H1 (cell line): ENCODE data around the gene NPPA. TPM values are rescaled to one million over a fixed set of nuclear protein-coding genes. Genes with fewer than 3 reads are reported as not detected.

Experiments used
- CEBPB ChIP-seq: IDR thresholded peaks from 2 replicates; pipeline ENCODE4 v1.6.1; 2012; ENCODE audit warnings: low read depth, low read length
- RAD21 ChIP-seq, 2 experiments: IDR thresholded peaks in 1 of 2; conservative IDR thresholded peaks in 1 of 2; 2 replicates each; pipeline ENCODE4 v1.6.1; 2011; ENCODE audit warnings: low read depth in 2 of 2, low read length in 2 of 2, improper control_type of control experiment in 1 of 2, inconsistent platforms in 1 of 2, mild to moderate bottlenecking in 1 of 2, moderate library complexity in 1 of 2
- polyA plus RNA-seq, 7 experiments: library from polyadenylated mRNA; depleted of rRNA in 3 of 7; stranded (reverse) in 5 of 7; unstranded in 2 of 7; fragments of >200 nt in 5 of 7; fragments of 200-250 nt in 2 of 7; gene quantifications; 1 replicate in 5 of 7; 2 replicates in 1 of 7; 4 replicates in 1 of 7; pipeline versions ENCODE4 v1.2.1 to v1.2.3, GENCODE V29; 2011 to 2013; ENCODE audit warnings: missing spikeins in 2 of 7, mixed read lengths in 2 of 7
- total RNA-seq: library from RNA; stranded (reverse); fragmentation: NEBNext Ultra II Directional; extraction: Animal tissue kit (Norgen Biotek cat#: 25700); gene quantifications from 2 replicates; pipeline ENCODE4 v1.2.1, GENCODE V29; 2021
- TF ChIP-seq, protein P1 (sequence below): fragments of 300-600 bp; sonication (generic); IDR thresholded peaks from 2 replicates; pipeline ENCODE4 v1.7.1; 2012; ENCODE audit warnings: low read length, moderate library complexity, mild to moderate bottlenecking, inconsistent platforms; ENCODE audit not compliant: insufficient replicate concordance
- TF ChIP-seq, protein P2 (sequence below), 3 experiments: IDR thresholded peaks; 1 replicate in 2 of 3; 2 replicates in 1 of 3; pipeline versions ENCODE4 v1.5.1 to v1.6.1; 2011; ENCODE audit warnings: low read length in 3 of 3, mild to moderate bottlenecking in 3 of 3, inconsistent platforms in 2 of 3, low read depth in 1 of 3, moderate library complexity in 1 of 3; ENCODE audit not compliant: insufficient read depth in 1 of 3; ENCODE audit errors: control extremely low read depth in 1 of 3

Gene NPPA
- total and polyA plus RNA-seq, 2 of the 8 experiments (the other 6 are each of a cell fraction or from before 2014, with no cell fraction given): not detected

DNA sequence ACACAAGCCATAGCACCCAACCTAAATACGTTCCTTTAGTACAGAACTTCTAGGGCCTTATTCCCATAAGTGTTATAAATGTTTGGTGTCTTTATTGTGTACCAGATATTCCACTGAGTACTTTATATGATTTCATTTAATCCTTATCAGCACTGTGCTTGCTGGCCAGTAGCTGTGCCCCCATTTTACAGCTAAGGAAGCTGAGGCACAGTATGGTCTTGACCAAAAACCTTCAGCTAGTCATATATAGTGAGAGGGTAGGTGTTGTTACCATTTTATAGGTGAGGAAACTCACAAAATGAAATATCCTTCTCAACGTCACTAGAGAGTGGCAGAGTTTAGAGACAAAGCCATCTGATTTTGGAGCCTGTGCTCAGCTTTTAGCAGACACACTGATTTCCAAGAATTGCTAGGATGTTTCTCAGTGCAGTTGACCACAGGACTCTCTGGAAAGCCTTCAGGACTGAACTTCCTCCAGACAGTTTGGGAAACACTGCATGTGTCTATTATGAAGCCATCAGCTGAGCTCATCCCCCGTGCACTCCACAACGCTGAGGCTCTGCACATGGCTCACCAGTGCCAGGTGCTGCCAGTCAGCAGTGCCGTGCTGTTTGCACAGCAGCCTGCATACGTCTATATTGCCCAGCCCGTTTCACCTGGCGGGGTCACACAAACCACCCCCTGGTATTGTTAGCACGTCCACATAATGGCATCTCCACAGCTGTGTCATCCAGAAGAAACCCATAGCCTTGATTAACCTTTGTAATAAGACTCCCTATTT lies 15.4 kb downstream of the NPPA start (continued):
- TF ChIP-seq, protein P1, sequence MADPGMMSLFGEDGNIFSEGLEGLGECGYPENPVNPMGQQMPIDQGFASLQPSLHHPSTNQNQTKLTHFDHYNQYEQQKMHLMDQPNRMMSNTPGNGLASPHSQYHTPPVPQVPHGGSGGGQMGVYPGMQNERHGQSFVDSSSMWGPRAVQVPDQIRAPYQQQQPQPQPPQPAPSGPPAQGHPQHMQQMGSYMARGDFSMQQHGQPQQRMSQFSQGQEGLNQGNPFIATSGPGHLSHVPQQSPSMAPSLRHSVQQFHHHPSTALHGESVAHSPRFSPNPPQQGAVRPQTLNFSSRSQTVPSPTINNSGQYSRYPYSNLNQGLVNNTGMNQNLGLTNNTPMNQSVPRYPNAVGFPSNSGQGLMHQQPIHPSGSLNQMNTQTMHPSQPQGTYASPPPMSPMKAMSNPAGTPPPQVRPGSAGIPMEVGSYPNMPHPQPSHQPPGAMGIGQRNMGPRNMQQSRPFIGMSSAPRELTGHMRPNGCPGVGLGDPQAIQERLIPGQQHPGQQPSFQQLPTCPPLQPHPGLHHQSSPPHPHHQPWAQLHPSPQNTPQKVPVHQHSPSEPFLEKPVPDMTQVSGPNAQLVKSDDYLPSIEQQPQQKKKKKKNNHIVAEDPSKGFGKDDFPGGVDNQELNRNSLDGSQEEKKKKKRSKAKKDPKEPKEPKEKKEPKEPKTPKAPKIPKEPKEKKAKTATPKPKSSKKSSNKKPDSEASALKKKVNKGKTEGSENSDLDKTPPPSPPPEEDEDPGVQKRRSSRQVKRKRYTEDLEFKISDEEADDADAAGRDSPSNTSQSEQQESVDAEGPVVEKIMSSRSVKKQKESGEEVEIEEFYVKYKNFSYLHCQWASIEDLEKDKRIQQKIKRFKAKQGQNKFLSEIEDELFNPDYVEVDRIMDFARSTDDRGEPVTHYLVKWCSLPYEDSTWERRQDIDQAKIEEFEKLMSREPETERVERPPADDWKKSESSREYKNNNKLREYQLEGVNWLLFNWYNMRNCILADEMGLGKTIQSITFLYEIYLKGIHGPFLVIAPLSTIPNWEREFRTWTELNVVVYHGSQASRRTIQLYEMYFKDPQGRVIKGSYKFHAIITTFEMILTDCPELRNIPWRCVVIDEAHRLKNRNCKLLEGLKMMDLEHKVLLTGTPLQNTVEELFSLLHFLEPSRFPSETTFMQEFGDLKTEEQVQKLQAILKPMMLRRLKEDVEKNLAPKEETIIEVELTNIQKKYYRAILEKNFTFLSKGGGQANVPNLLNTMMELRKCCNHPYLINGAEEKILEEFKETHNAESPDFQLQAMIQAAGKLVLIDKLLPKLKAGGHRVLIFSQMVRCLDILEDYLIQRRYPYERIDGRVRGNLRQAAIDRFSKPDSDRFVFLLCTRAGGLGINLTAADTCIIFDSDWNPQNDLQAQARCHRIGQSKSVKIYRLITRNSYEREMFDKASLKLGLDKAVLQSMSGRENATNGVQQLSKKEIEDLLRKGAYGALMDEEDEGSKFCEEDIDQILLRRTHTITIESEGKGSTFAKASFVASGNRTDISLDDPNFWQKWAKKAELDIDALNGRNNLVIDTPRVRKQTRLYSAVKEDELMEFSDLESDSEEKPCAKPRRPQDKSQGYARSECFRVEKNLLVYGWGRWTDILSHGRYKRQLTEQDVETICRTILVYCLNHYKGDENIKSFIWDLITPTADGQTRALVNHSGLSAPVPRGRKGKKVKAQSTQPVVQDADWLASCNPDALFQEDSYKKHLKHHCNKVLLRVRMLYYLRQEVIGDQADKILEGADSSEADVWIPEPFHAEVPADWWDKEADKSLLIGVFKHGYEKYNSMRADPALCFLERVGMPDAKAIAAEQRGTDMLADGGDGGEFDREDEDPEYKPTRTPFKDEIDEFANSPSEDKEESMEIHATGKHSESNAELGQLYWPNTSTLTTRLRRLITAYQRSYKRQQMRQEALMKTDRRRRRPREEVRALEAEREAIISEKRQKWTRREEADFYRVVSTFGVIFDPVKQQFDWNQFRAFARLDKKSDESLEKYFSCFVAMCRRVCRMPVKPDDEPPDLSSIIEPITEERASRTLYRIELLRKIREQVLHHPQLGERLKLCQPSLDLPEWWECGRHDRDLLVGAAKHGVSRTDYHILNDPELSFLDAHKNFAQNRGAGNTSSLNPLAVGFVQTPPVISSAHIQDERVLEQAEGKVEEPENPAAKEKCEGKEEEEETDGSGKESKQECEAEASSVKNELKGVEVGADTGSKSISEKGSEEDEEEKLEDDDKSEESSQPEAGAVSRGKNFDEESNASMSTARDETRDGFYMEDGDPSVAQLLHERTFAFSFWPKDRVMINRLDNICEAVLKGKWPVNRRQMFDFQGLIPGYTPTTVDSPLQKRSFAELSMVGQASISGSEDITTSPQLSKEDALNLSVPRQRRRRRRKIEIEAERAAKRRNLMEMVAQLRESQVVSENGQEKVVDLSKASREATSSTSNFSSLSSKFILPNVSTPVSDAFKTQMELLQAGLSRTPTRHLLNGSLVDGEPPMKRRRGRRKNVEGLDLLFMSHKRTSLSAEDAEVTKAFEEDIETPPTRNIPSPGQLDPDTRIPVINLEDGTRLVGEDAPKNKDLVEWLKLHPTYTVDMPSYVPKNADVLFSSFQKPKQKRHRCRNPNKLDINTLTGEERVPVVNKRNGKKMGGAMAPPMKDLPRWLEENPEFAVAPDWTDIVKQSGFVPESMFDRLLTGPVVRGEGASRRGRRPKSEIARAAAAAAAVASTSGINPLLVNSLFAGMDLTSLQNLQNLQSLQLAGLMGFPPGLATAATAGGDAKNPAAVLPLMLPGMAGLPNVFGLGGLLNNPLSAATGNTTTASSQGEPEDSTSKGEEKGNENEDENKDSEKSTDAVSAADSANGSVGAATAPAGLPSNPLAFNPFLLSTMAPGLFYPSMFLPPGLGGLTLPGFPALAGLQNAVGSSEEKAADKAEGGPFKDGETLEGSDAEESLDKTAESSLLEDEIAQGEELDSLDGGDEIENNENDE: no peak
- TF ChIP-seq RAD21 (IDR thresholded peaks at IDR 0.05 in 1 of 2, conservative IDR thresholded peaks at IDR 0.05 in 1 of 2; ENCODE audit: low read depth in 2 of 2, low read length in 2 of 2) (no peak), CEBPB (no peak)
- TF ChIP-seq, protein P2, sequence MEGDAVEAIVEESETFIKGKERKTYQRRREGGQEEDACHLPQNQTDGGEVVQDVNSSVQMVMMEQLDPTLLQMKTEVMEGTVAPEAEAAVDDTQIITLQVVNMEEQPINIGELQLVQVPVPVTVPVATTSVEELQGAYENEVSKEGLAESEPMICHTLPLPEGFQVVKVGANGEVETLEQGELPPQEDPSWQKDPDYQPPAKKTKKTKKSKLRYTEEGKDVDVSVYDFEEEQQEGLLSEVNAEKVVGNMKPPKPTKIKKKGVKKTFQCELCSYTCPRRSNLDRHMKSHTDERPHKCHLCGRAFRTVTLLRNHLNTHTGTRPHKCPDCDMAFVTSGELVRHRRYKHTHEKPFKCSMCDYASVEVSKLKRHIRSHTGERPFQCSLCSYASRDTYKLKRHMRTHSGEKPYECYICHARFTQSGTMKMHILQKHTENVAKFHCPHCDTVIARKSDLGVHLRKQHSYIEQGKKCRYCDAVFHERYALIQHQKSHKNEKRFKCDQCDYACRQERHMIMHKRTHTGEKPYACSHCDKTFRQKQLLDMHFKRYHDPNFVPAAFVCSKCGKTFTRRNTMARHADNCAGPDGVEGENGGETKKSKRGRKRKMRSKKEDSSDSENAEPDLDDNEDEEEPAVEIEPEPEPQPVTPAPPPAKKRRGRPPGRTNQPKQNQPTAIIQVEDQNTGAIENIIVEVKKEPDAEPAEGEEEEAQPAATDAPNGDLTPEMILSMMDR (IDR thresholded peaks at IDR 0.05; ENCODE audit: control extremely low read depth in 1 of 3, insufficient read depth in 1 of 3, low read depth in 1 of 3, low read length in 3 of 3): no peak
